Measurements from ENCODE around the gene PSG7.
"Not testable (repeated sequence)": the region's sequence is repeated elsewhere in the genome, so short reads cannot be mapped to it uniquely, and the experiment has no call there.

GRCh38 chr19:42900561-42900960, 36.4 kb downstream of the PSG7 start:
- not testable (repeated sequence) for TF ChIP-seq CTCF (IDR thresholded peaks at IDR 0.05; ENCODE audit: poor library complexity, severe bottlenecking); EP300 (conservative IDR thresholded peaks at IDR 0.05; ENCODE audit: poor library complexity, severe bottlenecking); REST (IDR thresholded peaks at IDR 0.05; ENCODE audit: borderline replicate concordance); MXI1 (conservative IDR thresholded peaks at IDR 0.05; ENCODE audit: poor library complexity, severe bottlenecking); EZH2 (IDR thresholded peaks at IDR 0.05; ENCODE audit: borderline replicate concordance, insufficient read depth, low read length, poor library complexity, severe bottlenecking); TAF1 (IDR thresholded peaks at IDR 0.05; ENCODE audit: low read depth); SMC3 (conservative IDR thresholded peaks at IDR 0.05; ENCODE audit: poor library complexity)

All from neural cell (in vitro differentiated cells).